Ectodermal cell (in vitro differentiated cells): Measurements from ENCODE around the gene C12orf60.

ENCODE experiments used
- H3K27ac ChIP-seq: 2 replicates; pipeline ENCODE4 v1.7.0; 2013; ENCODE audit warnings: mild to moderate bottlenecking, low read depth, low read length; ENCODE audit not compliant: insufficient read depth, poor library complexity, severe bottlenecking
- H3K27me3 ChIP-seq: 2 replicates; pipeline ENCODE4 v1.7.0; 2013; ENCODE audit warnings: mild to moderate bottlenecking, low read length; ENCODE audit not compliant: insufficient read depth, control insufficient read depth, poor library complexity, severe bottlenecking
- H3K36me3 ChIP-seq: one replicate; pipeline ENCODE4 v1.7.0; 2013; ENCODE audit warnings: low read length; ENCODE audit not compliant: control insufficient read depth, insufficient read depth
- H3K4me1 ChIP-seq: one replicate; pipeline ENCODE4 v1.7.0; 2013; ENCODE audit warnings: low read length; ENCODE audit not compliant: control insufficient read depth, insufficient read depth
- H3K4me3 ChIP-seq: 2 replicates; pipeline ENCODE4 v1.7.0; 2013; ENCODE audit warnings: low read depth, low read length, control low read depth; ENCODE audit not compliant: insufficient read depth
- H3K9me3 ChIP-seq: 2 replicates; pipeline ENCODE4 v1.7.0; 2013; ENCODE audit warnings: mild to moderate bottlenecking, low read length, moderate library complexity; ENCODE audit not compliant: control insufficient read depth
- WGBS, 2 experiments: methylation state at CpG; one replicate each; pipeline ENCODE4 v1.1.7; 2013; ENCODE audit warnings: missing lambda C conversion rate in 2 of 2; 5-methylcytosine and 5-hydroxymethylcytosine counted together

Gene C12orf60

GRCh38 chr12:14777271-14777670 is 26.2 kb upstream of the C12orf60 start:
- Histone ChIP-seq H3K4me3 (no peak overlapping the region), H3K36me3 (no peaks in the 10 kb centered on the region), H3K4me1 (peaks cover 11% of the 10 kb centered on the region), H3K9me3 (no peaks in the 10 kb centered on the region), H3K27me3 (peaks cover 32% of the 10 kb centered on the region), H3K27ac (peak overlapping the region; percentile 26)
- WGBS, 2 experiments: 38 to 47% methylated on average over 3 of the region's 3 CpGs

GRCh38 chr12:14779834-14780233 is 23.6 kb upstream of the C12orf60 start:
- Histone ChIP-seq H3K27me3 (peaks cover 12% of the 10 kb centered on the region), H3K27ac (no peak overlapping the region), H3K36me3 (no peaks in the 10 kb centered on the region), H3K4me1 (peaks cover 11% of the 10 kb centered on the region), H3K4me3 (no peak overlapping the region), H3K9me3 (no peaks in the 10 kb centered on the region)
- 89% methylated on average over 2 of the region's 2 CpGs for WGBS, 2 experiments

DNA sequence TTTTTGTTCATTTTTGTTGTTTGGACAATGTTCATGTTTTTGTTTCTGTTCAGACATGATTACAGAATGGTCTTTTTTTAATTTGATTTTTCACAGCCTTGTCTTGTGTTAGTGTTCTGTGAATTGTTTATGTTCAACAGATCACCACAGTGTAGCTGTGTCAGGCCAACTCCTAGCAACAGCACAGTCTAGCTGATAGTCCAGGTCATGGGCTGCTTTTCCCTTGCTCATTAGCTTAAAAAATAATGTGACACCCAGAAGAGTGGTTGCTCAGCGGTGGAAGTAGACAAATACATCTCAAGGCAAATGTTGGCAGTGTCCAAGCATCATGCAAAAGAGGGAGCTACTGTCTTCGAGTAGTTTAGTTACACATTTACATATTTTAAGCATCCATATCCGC is 22.6 kb upstream of the C12orf60 start:
- Histone ChIP-seq H3K9me3 (no peaks in the 10 kb centered on the region), H3K4me1 (peaks cover 11% of the 10 kb centered on the region), H3K36me3 (peaks cover 4% of the 10 kb centered on the region), H3K4me3 (no peak overlapping the region), H3K27ac (no peak overlapping the region), H3K27me3 (peaks cover 2% of the 10 kb centered on the region)
- WGBS, 2 experiments: 94 to 98% methylated on average over 3 of the region's 3 CpGs

- no peak overlapping the region for H3K27ac ChIP-seq
- H3K4me3 ChIP-seq: no peak overlapping the region
- H3K36me3 ChIP-seq: peaks cover 4% of the 10 kb centered on the region
- no peaks in the 10 kb centered on the region for H3K27me3 ChIP-seq
- 70 to 78% methylated on average over 2 of the region's 2 CpGs for WGBS, 2 experiments
- no peaks in the 10 kb centered on the region for H3K9me3 ChIP-seq
- peaks cover 10% of the 10 kb centered on the region for H3K4me1 ChIP-seq
Observed at GRCh38 chr12:14781563-14781962, 21.9 kb upstream of the C12orf60 start.

DNA sequence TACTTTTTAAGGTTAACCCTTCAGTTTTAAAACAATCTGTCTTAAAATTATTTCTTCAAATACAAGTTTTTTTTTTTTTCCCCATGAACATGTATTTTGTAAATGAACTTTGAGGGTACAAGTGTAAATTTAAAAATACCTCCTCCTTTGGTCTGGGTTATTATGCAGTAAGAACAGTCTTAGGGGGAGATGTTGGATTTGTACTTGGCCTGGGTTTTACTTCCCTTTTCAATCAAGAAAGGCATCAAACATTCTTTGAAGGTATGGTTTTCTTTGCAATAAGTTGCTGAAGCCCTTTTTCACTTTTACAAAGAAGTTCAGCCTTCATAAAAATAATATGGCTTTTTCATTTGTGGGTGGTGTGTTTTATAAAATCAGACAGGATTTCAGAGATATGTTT is 20.7 kb upstream of the C12orf60 start:
- Histone ChIP-seq H3K4me3 (no peak overlapping the region), H3K9me3 (no peaks in the 10 kb centered on the region)

DNA sequence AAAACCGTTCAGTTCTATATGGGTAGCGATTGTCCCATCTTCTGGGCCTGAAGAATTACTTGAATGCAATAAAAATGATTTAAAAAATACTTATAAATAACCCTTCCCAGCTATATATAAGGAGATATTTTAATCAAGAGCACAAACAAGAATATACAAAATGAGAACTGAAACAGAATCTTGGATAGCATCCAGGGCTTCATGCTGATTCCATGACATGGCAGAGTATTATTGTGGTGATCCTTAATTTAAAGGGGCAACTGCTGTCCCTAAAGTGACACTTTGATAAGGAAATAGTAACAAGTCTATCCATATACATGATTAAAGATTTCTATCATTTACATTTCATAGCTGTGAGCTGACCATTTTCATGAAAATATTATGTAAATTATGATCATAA is 19.0 kb upstream of the C12orf60 start:
- Histone ChIP-seq H3K27ac (no peak overlapping the region), H3K9me3 (no peaks in the 10 kb centered on the region), H3K27me3 (no peaks in the 10 kb centered on the region), H3K4me1 (no peaks in the 10 kb centered on the region), H3K36me3 (peaks cover 33% of the 10 kb centered on the region), H3K4me3 (no peak overlapping the region)
- 91 to 100% methylated on average over 1 of the region's 2 CpGs for WGBS, 2 experiments

More for the DNA sequence above, 20.7 kb upstream of the C12orf60 start:
- Histone ChIP-seq H3K27me3 (no peaks in the 10 kb centered on the region), H3K27ac (no peak overlapping the region), H3K4me1 (peaks cover 3% of the 10 kb centered on the region), H3K36me3 (peaks cover 16% of the 10 kb centered on the region)

DNA sequence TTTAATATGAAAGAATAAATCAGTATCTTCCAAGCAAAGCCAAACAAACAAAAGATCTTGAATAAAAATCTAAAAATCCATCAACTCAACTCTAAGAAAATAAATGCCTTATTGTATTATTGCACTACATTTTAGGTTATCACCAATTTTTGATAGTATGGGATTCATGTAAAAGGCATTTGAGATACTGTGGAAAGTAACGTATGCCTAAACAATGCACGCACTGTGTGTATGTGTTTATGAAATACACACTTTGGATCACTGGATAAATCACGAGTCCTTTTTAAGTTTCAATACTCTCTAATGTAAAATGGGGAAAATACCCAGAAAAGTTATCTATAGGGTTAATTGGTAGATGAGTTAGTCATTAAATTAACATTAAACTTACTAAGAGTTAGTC is 17.9 kb upstream of the C12orf60 start:
- H3K27ac ChIP-seq: no peak overlapping the region
- H3K4me3 ChIP-seq: no peak overlapping the region
- 97 to 98% methylated on average over 3 of the region's 3 CpGs for WGBS, 2 experiments
- H3K36me3 ChIP-seq: peaks cover 43% of the 10 kb centered on the region
- no peaks in the 10 kb centered on the region for H3K27me3 ChIP-seq
- H3K9me3 ChIP-seq: no peaks in the 10 kb centered on the region
- H3K4me1 ChIP-seq: no peaks in the 10 kb centered on the region

DNA sequence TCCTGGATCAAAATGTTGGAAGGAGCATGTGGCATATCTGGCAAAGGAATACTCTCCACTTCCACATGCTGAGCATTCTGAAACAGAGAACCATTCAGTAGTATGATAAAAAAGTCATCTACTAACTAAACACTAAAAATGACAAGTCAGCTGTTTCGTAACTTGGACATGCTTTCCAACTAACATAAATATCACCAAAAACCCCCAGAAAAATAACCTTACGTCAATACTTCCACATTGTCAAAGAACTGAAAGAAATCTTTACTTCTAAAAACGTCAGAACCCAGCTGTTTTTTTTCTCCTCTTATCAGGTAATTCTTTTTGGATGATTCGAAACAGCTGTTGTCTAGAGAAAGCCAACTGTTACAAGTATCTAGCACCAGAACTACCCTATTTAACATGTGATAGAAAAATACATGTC is 8.4 kb upstream of the C12orf60 start:
- Histone ChIP-seq H3K27me3 (no peaks in the 10 kb centered on the region), H3K9me3 (no peaks in the 10 kb centered on the region), H3K4me3 (no peak overlapping the region), H3K36me3 (peaks cover 52% of the 10 kb centered on the region), H3K27ac (no peak overlapping the region), H3K4me1 (no peaks in the 10 kb centered on the region)
- 93 to 97% methylated on average over 4 of the region's 4 CpGs for WGBS, 2 experiments

- no peak overlapping the region for H3K27ac ChIP-seq
- no peaks in the 10 kb centered on the region for H3K27me3 ChIP-seq
- H3K36me3 ChIP-seq: peaks cover 8% of the 10 kb centered on the region
- H3K9me3 ChIP-seq: no peaks in the 10 kb centered on the region
- 85 to 87% methylated on average over 4 of the region's 4 CpGs for WGBS, 2 experiments
- H3K4me1 ChIP-seq: peaks cover 6% of the 10 kb centered on the region
- H3K4me3 ChIP-seq: peak overlapping the region; percentile 94
Observed at GRCh38 chr12:14802247-14802646, 1.2 kb upstream of the C12orf60 start.

DNA sequence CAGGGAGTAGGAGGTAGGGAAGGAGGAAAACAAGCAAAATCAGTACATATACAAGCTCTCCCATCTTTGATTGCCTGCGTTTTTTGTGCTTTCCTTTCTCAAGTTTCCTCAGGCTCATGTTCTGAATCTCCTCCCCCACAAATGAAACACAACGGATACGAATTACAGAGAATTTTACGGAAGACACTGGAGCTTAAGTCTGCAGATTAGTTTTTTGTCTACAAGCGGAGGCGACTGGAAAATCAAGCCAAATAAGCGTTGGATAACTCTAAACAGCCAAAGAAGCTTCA is 804 bp upstream of the C12orf60 start:
- H3K27ac ChIP-seq: peak overlapping the region; percentile 86
- peaks cover 3% of the 10 kb centered on the region for H3K36me3 ChIP-seq
- no peaks in the 10 kb centered on the region for H3K9me3 ChIP-seq
- H3K4me3 ChIP-seq: peak overlapping the region; percentile 94
- peaks cover 6% of the 10 kb centered on the region for H3K4me1 ChIP-seq
- 0 to 1% methylated on average over 7 of the region's 7 CpGs for WGBS, 2 experiments
- H3K27me3 ChIP-seq: no peaks in the 10 kb centered on the region

GRCh38 chr12:14803830-14804160 is 325 bp downstream of the C12orf60 start:
- H3K36me3 ChIP-seq: peaks cover 3% of the 10 kb centered on the region
- H3K9me3 ChIP-seq: no peaks in the 10 kb centered on the region
- H3K4me3 ChIP-seq: peak overlapping the region; percentile 94
- WGBS, 2 experiments: 1 to 3% methylated on average over 12 of the region's 12 CpGs
- H3K27ac ChIP-seq: peak overlapping the region; percentile 65
- peaks cover 6% of the 10 kb centered on the region for H3K4me1 ChIP-seq
- no peaks in the 10 kb centered on the region for H3K27me3 ChIP-seq
